HL-60 (cell line): Measurements from ENCODE around the gene SAPCD2.

Experiments
- DNase-seq, 2 experiments: peaks; one replicate each; pipeline ENCODE4 v3.0.0-alpha.2; 2010 to 2020; ENCODE audit warnings: low read depth in 1 of 2, low spot score in 1 of 2
- H3K27ac ChIP-seq: fragments of 250-450 bp; sonication (Bioruptor Pico); replicated peaks from 2 replicates; pipeline ENCODE4 v1.5.1; 2020; ENCODE audit warnings: mild to moderate bottlenecking, moderate library complexity
- H3K27me3 ChIP-seq: fragments of 250-450 bp; sonication (Bioruptor Pico); 2 replicates; pipeline ENCODE4 v1.5.1; 2021; ENCODE audit warnings: mild to moderate bottlenecking, moderate library complexity; ENCODE audit not compliant: insufficient read depth, poor library complexity, severe bottlenecking
- H3K4me3 ChIP-seq: replicated peaks from 2 replicates; pipeline ENCODE4 v1.5.1; 2011; ENCODE audit warnings: mild to moderate bottlenecking, control low read depth, low read length; ENCODE audit not compliant: insufficient read depth
- GABPA ChIP-seq: IDR thresholded peaks from 2 replicates; pipeline ENCODE4 v1.6.1; 2012; ENCODE audit warnings: low read depth
- POLR2AphosphoS5 ChIP-seq: IDR thresholded peaks from 2 replicates; pipeline ENCODE4 v1.6.1; 2012; ENCODE audit warnings: low read depth
- SPI1 ChIP-seq: IDR thresholded peaks from 2 replicates; pipeline ENCODE4 v1.6.1; 2012; ENCODE audit warnings: low read depth, mild to moderate bottlenecking, borderline replicate concordance
- TF ChIP-seq, protein P1 (sequence below): IDR thresholded peaks from one replicate; pipeline ENCODE4 v1.5.1; 2011; ENCODE audit warnings: low read length, control low read depth, inconsistent platforms; ENCODE audit not compliant: insufficient read depth
- TF ChIP-seq, protein P2 (sequence below): IDR thresholded peaks from 2 replicates; pipeline ENCODE4 v1.6.1; 2012; ENCODE audit warnings: low read depth; ENCODE audit not compliant: insufficient replicate concordance

SAPCD2 gene

DNA sequence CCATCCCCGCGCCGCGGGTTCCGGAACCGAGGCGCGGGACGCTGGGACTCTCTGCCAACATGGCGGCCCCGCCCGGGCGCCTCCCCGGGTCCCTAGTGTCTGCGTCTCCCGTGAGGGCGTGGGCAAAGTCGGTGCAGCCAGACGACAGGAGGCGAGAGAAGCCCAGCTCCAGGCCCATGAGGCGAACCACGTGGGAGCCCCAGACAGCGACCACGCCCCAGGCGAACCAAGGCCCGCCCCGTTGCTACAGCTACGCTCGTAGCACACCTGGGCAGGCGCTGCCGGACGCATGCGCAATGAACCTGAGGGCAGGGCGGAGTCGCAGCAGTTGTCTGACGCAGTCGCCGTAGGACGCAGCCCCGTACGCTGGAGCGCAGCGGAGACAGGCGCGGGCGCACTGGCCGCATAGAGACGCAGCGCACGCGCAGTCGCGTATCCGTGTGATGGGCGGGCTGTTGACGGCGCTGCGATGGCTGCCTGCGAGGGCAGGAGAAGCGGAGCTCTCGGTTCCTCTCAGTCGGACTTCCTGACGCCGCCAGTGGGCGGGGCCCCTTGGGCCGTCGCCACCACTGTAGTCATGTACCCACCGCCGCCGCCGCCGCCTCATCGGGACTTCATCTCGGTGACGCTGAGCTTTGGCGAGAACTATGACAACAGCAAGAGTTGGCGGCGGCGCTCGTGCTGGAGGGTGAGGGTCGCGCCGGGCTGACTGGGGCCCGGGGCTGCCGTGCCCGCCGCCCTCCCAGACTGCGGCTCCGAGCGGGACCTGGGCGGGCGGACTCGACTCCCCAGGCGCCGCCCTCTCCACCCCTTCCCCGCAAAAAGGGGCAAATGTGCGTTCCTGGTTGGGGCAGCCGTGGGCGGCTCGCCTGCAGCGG is 16.4 kb upstream of the SAPCD2 start, which contains the start of gene MAN1B1:
Gene MAN1B1, plus strand, starts transcription at position 455 of the 878 bp plus-strand sequence. Its CDS starts 15 bp downstream, at position 470.
- TF ChIP-seq, protein P1, sequence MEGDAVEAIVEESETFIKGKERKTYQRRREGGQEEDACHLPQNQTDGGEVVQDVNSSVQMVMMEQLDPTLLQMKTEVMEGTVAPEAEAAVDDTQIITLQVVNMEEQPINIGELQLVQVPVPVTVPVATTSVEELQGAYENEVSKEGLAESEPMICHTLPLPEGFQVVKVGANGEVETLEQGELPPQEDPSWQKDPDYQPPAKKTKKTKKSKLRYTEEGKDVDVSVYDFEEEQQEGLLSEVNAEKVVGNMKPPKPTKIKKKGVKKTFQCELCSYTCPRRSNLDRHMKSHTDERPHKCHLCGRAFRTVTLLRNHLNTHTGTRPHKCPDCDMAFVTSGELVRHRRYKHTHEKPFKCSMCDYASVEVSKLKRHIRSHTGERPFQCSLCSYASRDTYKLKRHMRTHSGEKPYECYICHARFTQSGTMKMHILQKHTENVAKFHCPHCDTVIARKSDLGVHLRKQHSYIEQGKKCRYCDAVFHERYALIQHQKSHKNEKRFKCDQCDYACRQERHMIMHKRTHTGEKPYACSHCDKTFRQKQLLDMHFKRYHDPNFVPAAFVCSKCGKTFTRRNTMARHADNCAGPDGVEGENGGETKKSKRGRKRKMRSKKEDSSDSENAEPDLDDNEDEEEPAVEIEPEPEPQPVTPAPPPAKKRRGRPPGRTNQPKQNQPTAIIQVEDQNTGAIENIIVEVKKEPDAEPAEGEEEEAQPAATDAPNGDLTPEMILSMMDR: no peak
- TF ChIP-seq GABPA: no peak
- TF ChIP-seq, protein P2, sequence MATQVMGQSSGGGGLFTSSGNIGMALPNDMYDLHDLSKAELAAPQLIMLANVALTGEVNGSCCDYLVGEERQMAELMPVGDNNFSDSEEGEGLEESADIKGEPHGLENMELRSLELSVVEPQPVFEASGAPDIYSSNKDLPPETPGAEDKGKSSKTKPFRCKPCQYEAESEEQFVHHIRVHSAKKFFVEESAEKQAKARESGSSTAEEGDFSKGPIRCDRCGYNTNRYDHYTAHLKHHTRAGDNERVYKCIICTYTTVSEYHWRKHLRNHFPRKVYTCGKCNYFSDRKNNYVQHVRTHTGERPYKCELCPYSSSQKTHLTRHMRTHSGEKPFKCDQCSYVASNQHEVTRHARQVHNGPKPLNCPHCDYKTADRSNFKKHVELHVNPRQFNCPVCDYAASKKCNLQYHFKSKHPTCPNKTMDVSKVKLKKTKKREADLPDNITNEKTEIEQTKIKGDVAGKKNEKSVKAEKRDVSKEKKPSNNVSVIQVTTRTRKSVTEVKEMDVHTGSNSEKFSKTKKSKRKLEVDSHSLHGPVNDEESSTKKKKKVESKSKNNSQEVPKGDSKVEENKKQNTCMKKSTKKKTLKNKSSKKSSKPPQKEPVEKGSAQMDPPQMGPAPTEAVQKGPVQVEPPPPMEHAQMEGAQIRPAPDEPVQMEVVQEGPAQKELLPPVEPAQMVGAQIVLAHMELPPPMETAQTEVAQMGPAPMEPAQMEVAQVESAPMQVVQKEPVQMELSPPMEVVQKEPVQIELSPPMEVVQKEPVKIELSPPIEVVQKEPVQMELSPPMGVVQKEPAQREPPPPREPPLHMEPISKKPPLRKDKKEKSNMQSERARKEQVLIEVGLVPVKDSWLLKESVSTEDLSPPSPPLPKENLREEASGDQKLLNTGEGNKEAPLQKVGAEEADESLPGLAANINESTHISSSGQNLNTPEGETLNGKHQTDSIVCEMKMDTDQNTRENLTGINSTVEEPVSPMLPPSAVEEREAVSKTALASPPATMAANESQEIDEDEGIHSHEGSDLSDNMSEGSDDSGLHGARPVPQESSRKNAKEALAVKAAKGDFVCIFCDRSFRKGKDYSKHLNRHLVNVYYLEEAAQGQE: no peak
- TF ChIP-seq POLR2AphosphoS5: peak; percentile 31; the same call in 1 of the 2 replicates
- peak; percentile 52; the same call in 1 of the 2 replicates for TF ChIP-seq SPI1
- Histone ChIP-seq H3K4me3 (peak within 1 kb of the TSS; percentile 59), H3K27me3 (no peaks in the 10 kb centered on the region), H3K27ac (peak within 1 kb of the TSS; percentile 90)
- peak; percentile 99 to 100 for DNase-seq

DNA sequence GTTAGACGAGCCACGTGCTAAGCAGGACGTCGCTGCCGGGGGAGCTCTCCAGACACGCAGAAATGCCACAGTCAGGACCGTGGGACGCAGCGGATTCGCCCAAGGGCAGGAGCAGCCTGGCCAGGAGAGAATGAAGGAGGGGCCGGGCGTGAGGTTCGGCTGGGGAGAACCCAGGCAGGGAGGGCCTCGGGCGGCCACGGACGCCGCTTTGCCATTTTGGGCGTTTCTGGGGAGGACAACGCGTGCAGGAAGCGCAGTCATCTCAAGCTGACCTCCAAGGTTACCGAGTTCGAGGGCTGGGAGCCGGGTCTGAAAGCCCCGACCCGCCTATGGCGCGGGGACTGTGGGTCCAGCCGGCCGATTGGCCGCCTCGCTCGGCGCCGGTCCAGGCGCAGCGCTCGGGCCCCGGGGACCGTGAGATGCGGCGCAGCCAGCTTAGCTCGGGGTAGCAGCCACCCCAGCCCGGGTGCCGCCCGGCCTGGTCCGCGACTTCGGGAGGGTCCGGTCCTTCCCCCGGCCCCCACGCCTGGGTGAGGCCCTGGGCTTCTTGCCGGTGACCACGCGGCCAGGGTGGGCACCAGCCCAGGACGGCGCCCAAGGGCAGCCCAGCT is 15.7 kb upstream of the SAPCD2 start:
- TF ChIP-seq SPI1: no peak
- TF ChIP-seq GABPA: no peak
- TF ChIP-seq, protein P2: no peak
- TF ChIP-seq, protein P1: no peak
- TF ChIP-seq POLR2AphosphoS5: no peak
- H3K4me3 ChIP-seq: peak overlapping the region; percentile 59
- DNase-seq: peak in 1 of 2 experiments; percentile 31
- peak overlapping the region; percentile 90 for H3K27ac ChIP-seq
- H3K27me3 ChIP-seq: no peaks in the 10 kb centered on the region

DNA sequence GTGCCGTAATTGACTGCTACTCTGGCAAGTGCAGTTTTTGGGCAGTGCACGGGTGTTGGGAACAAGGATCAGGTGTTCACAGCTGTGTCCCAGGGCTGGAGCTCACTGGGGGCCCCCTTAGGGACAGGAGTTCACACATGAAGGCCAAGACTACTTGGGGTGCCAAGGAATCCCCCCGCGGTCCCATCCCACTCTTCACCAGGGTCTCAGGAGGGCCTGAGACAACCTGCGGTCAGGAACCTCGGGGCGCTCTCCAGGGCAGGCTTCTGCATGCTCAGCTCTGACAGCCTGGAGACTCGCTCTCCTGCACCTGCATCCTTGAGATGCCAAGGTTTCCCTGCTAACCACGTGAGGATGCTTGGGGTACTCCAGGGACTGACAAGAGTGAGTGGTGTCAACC is 14.2 kb upstream of the SAPCD2 start:
- no peak overlapping the region for H3K4me3 ChIP-seq
- DNase-seq: no peak
- H3K27me3 ChIP-seq: no peaks in the 10 kb centered on the region
- H3K27ac ChIP-seq: no peak overlapping the region
- TF ChIP-seq, protein P1: no peak
- TF ChIP-seq, protein P2: no peak
- no peak for TF ChIP-seq POLR2AphosphoS5
- TF ChIP-seq GABPA: no peak
- no peak for TF ChIP-seq SPI1
